GM21381 (cell line): ENCODE data around the gene UNC80.

ENCODE experiments used
- ATAC-seq: cut with Tn5 transposase; IDR thresholded peaks from one replicate; pipeline ENCODE4 v1.9.1; 2021; ENCODE audit warnings: mild to moderate bottlenecking, moderate library complexity; ENCODE audit not compliant: unreplicated experiment

UNC80 gene

GRCh38 chr2:209965723-209966122 lies 194.1 kb downstream of the UNC80 start:
- no peak for ATAC-seq

GRCh38 chr2:209969692-209970091 lies 198.1 kb downstream of the UNC80 start:
- ATAC-seq = no peak

- no peak for ATAC-seq
These were observed 198.6 kb downstream of the UNC80 start for GRCh38 chr2:209970271-209970670.

- ATAC-seq = no peak
These were observed 199.1 kb downstream of the UNC80 start for GRCh38 chr2:209970711-209971110.

- ATAC-seq = no peak
These were observed 201.7 kb downstream of the UNC80 start for GRCh38 chr2:209973328-209973727.

- ATAC-seq = no peak
These were observed 202.9 kb downstream of the UNC80 start for GRCh38 chr2:209974576-209974975.

GRCh38 chr2:209976698-209977385 lies 205.2 kb downstream of the UNC80 start:
- ATAC-seq = peak; percentile 86

- peak; percentile 51 for ATAC-seq
These were observed 206.0 kb downstream of the UNC80 start for GRCh38 chr2:209977386-209978239.

- no peak for ATAC-seq
These were observed 212.7 kb downstream of the UNC80 start for GRCh38 chr2:209984291-209984690.

- ATAC-seq = no peak
These were observed 214.2 kb downstream of the UNC80 start for GRCh38 chr2:209985874-209986273.

- ATAC-seq = no peak
These were observed 214.8 kb downstream of the UNC80 start for GRCh38 chr2:209986415-209986814.

- ATAC-seq = peak; percentile 47
These were observed 216.4 kb downstream of the UNC80 start for GRCh38 chr2:209988010-209988409.

- no peak for ATAC-seq
These were observed 219.2 kb downstream of the UNC80 start for GRCh38 chr2:209990838-209991237.

GRCh38 chr2:209993968-209994367 lies 222.3 kb downstream of the UNC80 start:
- ATAC-seq = no peak

- no peak for ATAC-seq
These were observed 227.0 kb downstream of the UNC80 start for GRCh38 chr2:209998596-209998995.

- ATAC-seq = no peak
These were observed 229.1 kb downstream of the UNC80 start for GRCh38 chr2:210000464-210001324.

GRCh38 chr2:210002158-210003157 lies 230.8 kb downstream of the UNC80 start, which contains the start of gene RPE:
RPE (plus strand) TSS chr2:210002638; CDS start chr2:210002662, 24 bp downstream.
- peak; percentile 98 for ATAC-seq

GRCh38 chr2:210003359-210003758 lies 231.7 kb downstream of the UNC80 start:
- no peak for ATAC-seq

- ATAC-seq = no peak
These were observed 233.2 kb downstream of the UNC80 start for GRCh38 chr2:210004881-210005280.

GRCh38 chr2:210007895-210008294 lies 236.3 kb downstream of the UNC80 start:
- no peak for ATAC-seq
